Activated effector memory CD4-positive, alpha-beta T cell treated with Interleukin-2 at 50 U/mL for 16 hours (primary cell): ENCODE measurements around the gene CDH3.

Experiments used
- DNase-seq: peaks from one replicate; pipeline ENCODE4 v3.0.0-alpha.2; 2020

Gene CDH3

GRCh38 chr16:68644715-68645493, at the start of gene CDH3:
Gene CDH3, plus strand, starts transcription at chr16:68645310. Its CDS starts 70 bp downstream, at chr16:68645380.
- DNase-seq: peak; percentile 3

GRCh38 chr16:68596266-68596665, 48.8 kb upstream of the CDH3 start:
- no peak for DNase-seq

GRCh38 chr16:68599586-68599985, 45.5 kb upstream of the CDH3 start:
- no peak for DNase-seq

GRCh38 chr16:68605746-68606145, 39.4 kb upstream of the CDH3 start:
- DNase-seq: no peak

GRCh38 chr16:68607443-68607842, 37.7 kb upstream of the CDH3 start:
- DNase-seq: no peak

- DNase-seq: no peak
Measured at GRCh38 chr16:68608330-68608729, 36.8 kb upstream of the CDH3 start.

- no peak for DNase-seq
Measured at GRCh38 chr16:68612996-68613395, 32.1 kb upstream of the CDH3 start.

- DNase-seq: no peak
Measured at GRCh38 chr16:68617734-68618133, 27.4 kb upstream of the CDH3 start.

- no peak for DNase-seq
Measured at GRCh38 chr16:68626557-68626956, 18.6 kb upstream of the CDH3 start.

GRCh38 chr16:68627951-68628425, 17.1 kb upstream of the CDH3 start:
- DNase-seq: no peak

- DNase-seq: no peak
Measured at GRCh38 chr16:68629351-68629910, 15.7 kb upstream of the CDH3 start.

- DNase-seq: no peak
Measured at GRCh38 chr16:68636064-68636560, 9.0 kb upstream of the CDH3 start.

- DNase-seq: no peak
Measured at GRCh38 chr16:68636818-68637217, 8.3 kb upstream of the CDH3 start.

GRCh38 chr16:68640972-68641371, 4.1 kb upstream of the CDH3 start:
- DNase-seq: no peak

GRCh38 chr16:68642047-68642435, 3.1 kb upstream of the CDH3 start:
- DNase-seq: no peak

GRCh38 chr16:68642436-68643101, 2.5 kb upstream of the CDH3 start:
- no peak for DNase-seq

- no peak for DNase-seq
Measured at GRCh38 chr16:68643227-68643626, 1.9 kb upstream of the CDH3 start.

GRCh38 chr16:68643847-68644246, 1.3 kb upstream of the CDH3 start:
- no peak for DNase-seq

GRCh38 chr16:68644296-68644695, 814 bp upstream of the CDH3 start:
- no peak for DNase-seq

- DNase-seq: no peak
Measured at GRCh38 chr16:68645494-68646388, 631 bp downstream of the CDH3 start.

- no peak for DNase-seq
Measured at GRCh38 chr16:68646953-68647659, 2.0 kb downstream of the CDH3 start.

- no peak for DNase-seq
Measured at GRCh38 chr16:68651136-68651535, 6.0 kb downstream of the CDH3 start.
